Measurements from ENCODE around the gene MACROD2. TPM values are rescaled to one million over a fixed set of nuclear protein-coding genes. Genes with fewer than 3 reads are reported as not detected.
A peak's percentile ranks its signal among the peaks of the same experiment; 100 is the strongest.

Gene MACROD2
- total and polyA plus RNA-seq, 2 of the 4 experiments (the other 2 are of a cell fraction) = not detected

- H3K14ac ChIP-seq (replicated peaks; ENCODE audit: low read depth, low read length) = no peak overlapping the region
- ATAC-seq (ENCODE audit: low read depth) (peak; percentile 86), DNase-seq (peak; percentile 92)
- no peak overlapping the region for H2BK15ac ChIP-seq (ENCODE audit: low read depth, low read length)
- no peaks in the 10 kb centered on the region for H3K36me3 ChIP-seq (ENCODE audit: control insufficient read depth, insufficient read depth, low read length)
- no peak overlapping the region for H3K56ac ChIP-seq (ENCODE audit: extremely low read depth, insufficient read depth, low read length)
- no peak overlapping the region for H3K4me3 ChIP-seq (ENCODE audit: insufficient read depth, low read depth, low read length)
- H3K9me3 ChIP-seq (ENCODE audit: control insufficient read depth, insufficient read depth, low read length) = no peaks in the 10 kb centered on the region
- H3K4me2 ChIP-seq (ENCODE audit: low read depth, low read length) = no peak overlapping the region; the same call in none of the 2 replicates
- H3K4ac ChIP-seq (ENCODE audit: low read depth, low read length) = no peak overlapping the region
- dilution Hi-C loops (cut with HindIII; ENCODE audit: low sequenced_read_pairs, unreplicated experiment) (no loop called here), intact Hi-C loops (cut with micrococcal nuclease) (no loop called here), in situ Hi-C loops (cut with MboI; ENCODE audit: low sequenced_read_pairs) (no loop called here)
- no peak overlapping the region for H2BK120ac ChIP-seq (ENCODE audit: low read depth, low read length)
- H2AFZ ChIP-seq (replicated peaks; ENCODE audit: low read length, poor library complexity) = no peak overlapping the region
- no peaks in the 10 kb centered on the region for H3K9me1 ChIP-seq (ENCODE audit: insufficient read depth, low read length)
- no peak overlapping the region for H4K8ac ChIP-seq (ENCODE audit: low read depth in 2 of 2, low read length in 2 of 2)
- H3K18ac ChIP-seq (ENCODE audit: low read depth, low read length) = no peak overlapping the region; the same call in 1 of the 2 replicates
- ChIA-PET POLR2A (ENCODE audit: unreplicated experiment) (no interaction called here), CTCF (no interaction called here)
- no CpG with 5 or more reads among the region's 3 CpGs for WGBS, 2 experiments (ENCODE audit: extremely low coverage in 2 of 2, insufficient read length in 1 of 2)
- H2BK5ac ChIP-seq (ENCODE audit: low read depth, low read length, poor library complexity, severe bottlenecking) = no peak overlapping the region
- no peak overlapping the region for H2BK20ac ChIP-seq (ENCODE audit: low read depth, low read length)
- no peak overlapping the region for H2AK5ac ChIP-seq (ENCODE audit: low read depth, low read length)
- no peaks in the 10 kb centered on the region for H3K79me1 ChIP-seq (ENCODE audit: low read depth in 1 of 2, low read length in 2 of 2)
- no peak overlapping the region for H4K91ac ChIP-seq (ENCODE audit: insufficient read depth, low read depth, low read length)
- no peak overlapping the region for H2AK9ac ChIP-seq (replicated peaks; ENCODE audit: low read depth, low read length, poor library complexity)
- H4K5ac ChIP-seq (ENCODE audit: low read depth, low read length) = no peak overlapping the region
- H3K4me1 ChIP-seq (ENCODE audit: control insufficient read depth, insufficient read depth, low read length) = peaks cover 3% of the 10 kb centered on the region; the same call in 1 of the 2 replicates
- H3K23ac ChIP-seq (ENCODE audit: low read depth, low read length) = no peak overlapping the region
- no peak overlapping the region for H3K9ac ChIP-seq (ENCODE audit: low read depth, low read length)
- no TSS peak for BruUV-seq (replicated peaks)
- no peak overlapping the region for H3K27ac ChIP-seq (ENCODE audit: insufficient read depth, low read length)
- no peaks in the 10 kb centered on the region for H4K20me1 ChIP-seq (ENCODE audit: insufficient read depth, low read length)
- TF ChIP-seq ELK1 (IDR thresholded peaks at IDR 0.05; ENCODE audit: borderline replicate concordance, low read depth, low read length) = no peak
- peak; percentile 72 for TF ChIP-seq CEBPB (IDR thresholded peaks at IDR 0.05; ENCODE audit: low read depth, low read length)
- TF ChIP-seq FOS (IDR thresholded peaks at IDR 0.05; ENCODE audit: low read depth, low read length) = peak; percentile 38; the same call in 1 of the 2 replicates
- TF ChIP-seq SMC3 (IDR thresholded peaks at IDR 0.05; ENCODE audit: low read depth, low read length) = no peak
- no peaks in the 10 kb centered on the region for H3K27me3 ChIP-seq (ENCODE audit: control insufficient read depth, insufficient read depth, low read length)
Observed at GRCh38 chr20:14481863-14482262, 486.5 kb downstream of the MACROD2 start.

Data from IMR-90 (cell line).